Colon (tissue), 2 donors: ENCODE data around the gene NDUFV3.
"Not testable (repeated sequence)": the region's sequence is repeated elsewhere in the genome, so short reads cannot be mapped to it uniquely, and the experiment has no call there.

Source experiments
- FAIRE-seq: peaks from 2 replicates; lab custom pipeline; 2012; peaks lifted over from hg19 to GRCh38; lab: Jason Lieb, UNC
- donor health status: control.
- donor health status: control.

The NDUFV3 gene

GRCh38 chr21:42892931-42893755, at the start of gene NDUFV3:
Gene NDUFV3 (plus strand): TSS chr21:42893309. CDS start chr21:42893334, 25 bp downstream.
- no peak for FAIRE-seq

GRCh38 chr21:42844411-42845113, 48.5 kb upstream of the NDUFV3 start:
- no peak for FAIRE-seq

GRCh38 chr21:42845296-42845965, 47.7 kb upstream of the NDUFV3 start:
- no peak for FAIRE-seq

- FAIRE-seq, result no peak
Observed at GRCh38 chr21:42846221-42846620, 46.9 kb upstream of the NDUFV3 start.

GRCh38 chr21:42847051-42847707, 45.9 kb upstream of the NDUFV3 start:
- no peak for FAIRE-seq

- FAIRE-seq, result no peak
Observed at GRCh38 chr21:42847726-42848125, 45.4 kb upstream of the NDUFV3 start.

- FAIRE-seq, result not testable (repeated sequence)
Observed at GRCh38 chr21:42848144-42848931, 44.8 kb upstream of the NDUFV3 start.

- no peak for FAIRE-seq
Observed at GRCh38 chr21:42848932-42849758, 44.0 kb upstream of the NDUFV3 start.

GRCh38 chr21:42849759-42850412, 43.2 kb upstream of the NDUFV3 start:
- FAIRE-seq, result no peak

GRCh38 chr21:42850463-42850862, 42.6 kb upstream of the NDUFV3 start:
- no peak for FAIRE-seq

- FAIRE-seq, result no peak
Observed at GRCh38 chr21:42850866-42851391, 42.2 kb upstream of the NDUFV3 start.

GRCh38 chr21:42851812-42852665, 41.1 kb upstream of the NDUFV3 start:
- FAIRE-seq, result no peak

GRCh38 chr21:42852925-42853570, 40.1 kb upstream of the NDUFV3 start:
- no peak for FAIRE-seq

- FAIRE-seq, result no peak
Observed at GRCh38 chr21:42853621-42854020, 39.5 kb upstream of the NDUFV3 start.

GRCh38 chr21:42854246-42855010, 38.7 kb upstream of the NDUFV3 start:
- FAIRE-seq, result no peak

GRCh38 chr21:42855171-42855936, 37.8 kb upstream of the NDUFV3 start:
- no peak for FAIRE-seq

GRCh38 chr21:42855937-42856335, 37.2 kb upstream of the NDUFV3 start:
- FAIRE-seq, result no peak
